D721Med (cell line): ENCODE results near the gene RNU7-1.

Source experiments
- DNase-seq: peaks from one replicate; pipeline ENCODE4 v3.0.0; 2011; ENCODE audit warnings: low spot score; ENCODE audit not compliant: insufficient read length
- FAIRE-seq: peaks from 2 replicates; lab custom pipeline; 2011; peaks lifted over from hg19 to GRCh38; lab: Jason Lieb, UNC
- CTCF ChIP-seq: IDR thresholded peaks from 2 replicates; pipeline ENCODE4 v1.5.1; 2012; ENCODE audit warnings: mild to moderate bottlenecking, control low read depth; ENCODE audit not compliant: insufficient read depth; ENCODE audit errors: missing control alignments

The RNU7-1 gene

GRCh38 chr12:6963791-6964413 is 20.3 kb downstream of the RNU7-1 start:
- no peak for FAIRE-seq
- no peak for DNase-seq

GRCh38 chr12:6964605-6965025 is 21.0 kb downstream of the RNU7-1 start:
- FAIRE-seq (no peak), DNase-seq (no peak)
- TF ChIP-seq CTCF, result no peak

More at GRCh38 chr12:6963791-6964413, 20.3 kb downstream of the RNU7-1 start:
- TF ChIP-seq CTCF, result no peak

- FAIRE-seq (no peak), DNase-seq (peak; percentile 92)
- peak; percentile 96 for TF ChIP-seq CTCF
Measured at GRCh38 chr12:6965026-6965661, 21.5 kb downstream of the RNU7-1 start.

GRCh38 chr12:6965714-6966113 is 22.1 kb downstream of the RNU7-1 start:
- no peak for TF ChIP-seq CTCF
- DNase-seq (no peak), FAIRE-seq (no peak)

GRCh38 chr12:6966351-6966750 is 22.7 kb downstream of the RNU7-1 start:
- FAIRE-seq (no peak), DNase-seq (no peak)
- no peak for TF ChIP-seq CTCF

GRCh38 chr12:6967651-6968100 is 24.1 kb downstream of the RNU7-1 start:
- no peak for DNase-seq
- no peak for TF ChIP-seq CTCF
- no peak for FAIRE-seq

GRCh38 chr12:6968426-6968825 is 24.8 kb downstream of the RNU7-1 start:
- no peak for TF ChIP-seq CTCF
- no peak for DNase-seq
- FAIRE-seq, result no peak
